NCI-H226 (cell line): ENCODE results near the gene CREB3L2.
"Not testable (repeated sequence)": the region's sequence is repeated elsewhere in the genome, so short reads cannot be mapped to it uniquely, and the experiment has no call there.

Source experiments
- DNase-seq: peaks from one replicate; pipeline ENCODE4 v3.0.0-alpha.2; 2015

The CREB3L2 gene

GRCh38 chr7:137867289-137867688 is 134.6 kb downstream of the CREB3L2 start:
- DNase-seq: no peak

- DNase-seq: no peak
Observed at GRCh38 chr7:137865764-137866163, 136.1 kb downstream of the CREB3L2 start.

DNA sequence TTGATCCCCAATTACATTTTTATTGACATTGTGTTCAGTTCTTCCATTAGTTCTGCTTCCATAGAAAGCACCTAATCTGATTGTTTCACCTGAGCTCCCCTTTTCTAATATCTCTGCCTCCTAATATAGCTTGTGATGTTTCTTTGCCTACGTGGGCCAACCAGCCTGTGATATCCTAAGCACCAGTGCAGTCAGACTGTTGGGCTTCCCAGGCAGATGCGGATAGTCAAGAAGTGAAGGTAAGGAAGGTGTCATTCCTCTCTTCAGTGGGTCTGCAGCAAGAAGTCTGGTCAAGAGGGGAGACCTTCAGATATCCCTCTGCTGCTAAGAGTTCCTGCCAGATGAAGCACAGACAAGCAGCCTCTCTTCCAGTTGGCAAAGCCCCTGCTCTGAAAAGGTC is 138.9 kb downstream of the CREB3L2 start:
- DNase-seq: no peak

DNA sequence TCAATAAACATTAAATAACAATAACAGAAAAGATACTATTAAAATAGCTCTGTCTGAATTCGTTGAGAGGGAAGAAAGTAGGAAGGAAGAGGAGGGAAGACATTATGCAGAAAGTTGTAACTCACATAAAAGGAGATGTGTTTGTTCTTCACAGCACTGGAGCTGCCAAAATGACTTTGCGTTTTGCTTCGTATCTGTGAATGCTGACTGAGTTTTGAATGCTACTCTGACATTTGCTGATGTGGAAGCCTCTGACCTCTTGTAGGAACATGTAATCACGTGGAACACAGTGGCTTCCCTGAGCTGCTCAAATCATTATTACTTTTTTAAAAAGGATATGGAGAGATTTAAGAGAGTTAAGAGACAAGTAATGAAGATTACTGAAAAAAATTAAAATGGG is 139.5 kb downstream of the CREB3L2 start:
- no peak for DNase-seq

DNA sequence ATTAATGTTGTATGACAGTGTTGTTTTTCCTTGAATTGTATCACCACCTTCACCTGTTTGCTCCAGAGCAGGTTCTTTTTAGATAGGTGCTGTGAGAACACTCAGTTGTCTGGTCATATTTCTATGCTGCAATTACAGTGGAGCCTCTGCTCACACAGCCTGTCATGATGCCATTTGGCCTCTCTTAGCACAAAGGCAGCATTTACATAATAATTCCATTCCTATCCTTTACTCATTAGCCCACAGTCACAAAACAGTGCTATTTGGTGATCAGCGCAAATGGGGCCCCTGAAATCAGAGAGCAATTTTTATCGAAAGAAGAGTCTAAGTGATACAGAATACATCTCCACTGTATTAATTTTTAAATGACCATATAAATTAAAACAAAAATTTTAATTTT is 141.3 kb downstream of the CREB3L2 start:
- DNase-seq: no peak

GRCh38 chr7:137853053-137853452 is 148.8 kb downstream of the CREB3L2 start:
- DNase-seq: no peak

DNA sequence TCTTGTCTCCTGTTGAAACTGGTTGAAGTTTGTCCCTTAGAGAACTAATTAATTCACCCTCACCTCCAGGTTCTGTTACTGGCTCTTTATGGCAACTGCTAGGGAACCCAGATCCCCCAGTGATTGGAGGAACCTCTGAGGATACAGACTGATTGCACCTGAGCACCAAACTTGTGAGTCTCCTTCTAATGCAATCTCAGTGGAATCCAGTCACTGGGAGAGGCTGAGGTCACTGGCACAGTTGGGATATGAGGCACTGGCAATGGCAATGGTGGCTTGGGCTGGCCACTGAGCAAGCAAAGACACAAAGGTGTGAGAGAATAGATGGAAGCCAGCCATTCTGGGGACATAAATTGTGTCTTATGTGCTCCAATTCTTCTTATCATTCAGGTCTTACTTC is 149.8 kb downstream of the CREB3L2 start:
- no peak for DNase-seq

DNA sequence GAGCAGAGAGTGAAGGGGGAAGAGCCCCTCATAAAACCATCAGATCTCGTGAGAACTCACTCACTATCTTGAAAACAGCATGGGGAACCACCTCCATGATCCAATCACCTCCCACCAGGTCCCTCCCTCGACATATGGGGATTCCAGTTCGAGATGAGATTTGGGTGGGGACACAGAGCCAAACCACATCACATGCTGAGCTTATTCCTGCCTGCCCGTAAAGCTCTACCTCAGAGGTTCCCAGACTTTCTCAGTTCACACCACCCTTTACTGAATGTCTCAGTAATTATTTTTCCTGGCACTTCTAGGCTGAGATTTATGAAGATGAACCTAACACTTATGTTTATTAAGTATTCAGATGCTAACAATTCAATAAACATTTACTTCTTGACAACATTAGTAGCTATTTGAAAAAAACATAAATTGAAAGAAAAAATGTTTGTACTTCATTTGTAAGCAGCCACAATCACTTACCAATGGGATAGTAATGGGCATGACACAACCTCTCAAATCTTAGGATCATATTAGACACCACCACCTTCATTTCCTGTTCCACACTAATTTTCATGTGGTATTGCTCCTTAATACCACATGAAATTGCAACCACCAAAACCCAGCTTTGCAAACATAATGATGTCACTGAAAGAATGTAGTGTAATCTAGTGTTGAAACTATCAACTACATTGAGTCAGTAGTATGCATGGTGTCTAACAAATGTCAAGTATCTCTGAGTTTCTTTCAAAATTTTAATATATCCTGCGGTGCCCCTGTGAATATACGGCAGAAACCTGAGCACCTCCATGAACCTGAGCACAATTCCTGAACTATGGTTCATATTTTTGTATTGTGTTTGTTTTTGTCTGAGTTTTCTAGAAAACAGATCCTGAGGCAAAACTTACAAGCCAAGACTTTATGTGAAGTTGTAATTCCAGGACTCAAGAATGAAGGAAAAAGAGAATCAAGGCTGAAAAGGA is 150.6 kb downstream of the CREB3L2 start:
- peak; percentile 9 for DNase-seq

DNA sequence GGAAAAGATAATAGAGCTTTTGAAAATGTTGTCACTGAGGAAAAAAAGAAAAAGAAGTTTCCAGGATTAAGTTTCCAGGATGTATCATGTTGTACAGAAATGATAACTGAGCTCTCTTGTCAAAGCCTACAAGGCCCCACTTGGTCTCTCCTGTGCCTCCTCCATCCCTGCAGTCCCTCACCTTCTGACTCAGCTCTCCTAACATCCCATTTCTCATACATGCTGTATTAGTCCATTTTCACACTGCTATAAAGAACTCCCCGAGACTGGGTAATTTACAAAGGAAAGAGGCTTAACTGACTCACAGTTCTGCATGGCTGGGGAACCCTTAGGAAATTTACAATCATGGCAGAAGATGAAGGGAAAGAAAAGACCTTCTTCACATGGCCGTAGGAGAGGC is 151.3 kb downstream of the CREB3L2 start:
- peak; percentile 31 for DNase-seq

DNA sequence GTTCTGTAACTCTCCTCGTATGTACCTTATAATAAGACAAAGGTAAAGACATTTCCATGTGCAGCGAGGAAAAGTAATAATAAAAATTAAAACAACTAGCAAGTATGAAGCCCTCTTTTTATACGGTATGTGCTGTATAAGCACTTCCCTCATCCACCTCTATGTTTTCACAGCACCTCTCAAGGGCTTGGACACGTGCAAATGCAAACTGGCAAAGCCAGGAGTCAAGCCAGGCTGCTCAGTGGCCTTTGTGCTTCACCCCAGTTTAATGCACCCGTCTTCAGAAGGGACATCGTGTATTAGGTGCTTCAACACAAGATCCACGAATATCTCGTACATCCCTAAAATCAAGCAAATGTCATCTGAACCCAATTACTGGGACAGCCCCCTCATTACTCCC is 153.8 kb downstream of the CREB3L2 start:
- DNase-seq: no peak

- no peak for DNase-seq
Observed at GRCh38 chr7:137847568-137848050, 154.3 kb downstream of the CREB3L2 start.

- no peak for DNase-seq
Observed at GRCh38 chr7:137846827-137847567, 154.9 kb downstream of the CREB3L2 start, which contains the start of gene DGKI. TSS of gene DGKI (minus strand) at chr7:137846974.

DNA sequence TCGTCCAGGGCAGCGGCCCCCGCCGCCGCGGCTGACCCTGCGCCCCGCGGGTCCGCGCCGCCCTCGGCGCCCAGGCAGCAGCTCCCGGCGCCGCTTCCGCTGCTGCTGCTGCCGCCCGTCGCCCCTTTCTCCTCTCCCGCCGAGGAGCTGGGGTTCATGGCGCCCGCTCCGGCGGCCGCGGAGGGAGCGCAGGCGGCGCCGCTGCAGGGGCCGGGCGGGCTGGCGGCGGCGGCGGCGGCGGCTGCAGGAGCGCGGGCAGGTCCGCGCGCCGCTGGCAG is 155.4 kb downstream of the CREB3L2 start:
- no peak for DNase-seq

DNA sequence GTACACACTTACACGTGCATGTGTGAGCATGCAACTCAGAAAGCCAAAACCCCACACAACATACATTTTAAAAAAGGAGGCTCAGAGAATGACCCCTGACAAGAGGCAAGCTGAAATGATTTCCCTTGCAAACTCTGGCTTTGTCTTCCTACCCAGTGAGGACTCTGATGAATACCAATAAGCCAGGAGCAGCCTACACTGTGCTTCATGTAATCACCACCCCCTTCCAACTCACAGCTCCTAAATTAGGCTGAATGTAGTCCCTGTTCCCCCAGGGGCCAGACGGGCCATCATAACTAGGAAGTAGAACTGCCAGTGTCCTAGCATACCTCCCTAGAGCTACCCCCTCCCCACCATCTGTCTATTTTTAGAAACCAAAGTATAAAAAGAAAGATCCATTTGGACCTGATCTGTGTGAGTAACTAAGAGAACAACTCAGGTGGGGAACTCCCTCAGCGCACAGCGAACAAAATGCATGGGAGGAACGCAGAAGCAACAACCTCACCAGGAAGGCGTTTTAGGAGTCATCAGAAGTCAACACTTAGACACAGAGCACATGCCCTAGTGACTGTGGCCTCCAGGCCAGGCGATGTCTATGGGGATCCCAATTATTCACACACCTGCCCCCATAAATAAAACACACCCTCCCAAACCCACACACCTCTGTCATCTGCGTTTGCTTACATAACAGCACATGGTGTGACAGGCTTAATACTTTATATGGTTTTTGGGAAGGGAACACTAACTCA is 157.0 kb downstream of the CREB3L2 start:
- no peak for DNase-seq

- DNase-seq: no peak
Observed at GRCh38 chr7:137839903-137840779, 161.7 kb downstream of the CREB3L2 start.

DNA sequence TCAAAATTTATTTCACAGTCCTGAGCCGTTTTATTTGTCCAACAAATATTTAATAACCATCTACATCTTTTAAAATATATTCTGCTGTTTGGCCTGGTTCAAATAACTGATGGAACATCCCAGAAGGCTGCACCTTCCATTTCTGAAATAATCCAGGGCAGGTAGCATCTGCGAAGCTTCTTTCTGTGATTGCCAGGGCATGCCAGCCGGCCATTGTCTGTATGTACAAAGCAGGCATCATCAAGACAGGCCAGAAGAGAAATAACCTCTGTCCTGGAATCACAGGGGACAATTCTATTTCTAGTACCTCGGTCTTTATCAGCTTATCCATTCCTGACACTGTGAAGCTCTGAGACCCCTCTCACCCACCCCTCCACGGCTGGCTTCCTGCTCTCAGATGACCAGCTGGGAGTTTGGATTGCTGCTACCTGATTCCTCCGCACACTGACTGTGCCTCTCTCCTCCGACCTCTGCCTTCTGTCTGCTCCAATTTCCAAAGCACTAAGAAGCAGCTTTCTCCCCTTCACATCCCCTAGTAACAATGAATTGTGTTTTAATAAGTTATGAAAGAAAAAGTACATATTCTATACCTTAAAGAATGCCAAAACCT is 163.1 kb downstream of the CREB3L2 start:
- DNase-seq: no peak

DNA sequence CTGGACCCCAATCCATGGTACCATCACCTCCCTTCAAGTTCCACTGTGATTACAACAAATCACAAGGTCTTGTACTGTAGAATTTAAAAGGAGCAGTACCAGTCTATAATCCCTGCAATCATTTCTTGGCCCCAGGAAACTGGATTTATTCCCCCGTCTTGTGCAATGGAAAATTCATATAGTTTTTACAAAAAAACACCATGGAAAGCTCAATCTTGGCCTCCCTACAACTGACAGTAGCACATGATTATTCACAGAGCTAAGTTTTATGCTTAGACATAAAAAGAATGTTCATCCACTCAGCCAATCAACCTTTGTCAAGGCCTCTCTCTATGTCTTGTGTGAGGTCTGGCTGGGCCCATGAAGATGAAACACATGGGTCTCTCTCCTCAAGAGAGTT is 165.3 kb downstream of the CREB3L2 start:
- DNase-seq: no peak

DNA sequence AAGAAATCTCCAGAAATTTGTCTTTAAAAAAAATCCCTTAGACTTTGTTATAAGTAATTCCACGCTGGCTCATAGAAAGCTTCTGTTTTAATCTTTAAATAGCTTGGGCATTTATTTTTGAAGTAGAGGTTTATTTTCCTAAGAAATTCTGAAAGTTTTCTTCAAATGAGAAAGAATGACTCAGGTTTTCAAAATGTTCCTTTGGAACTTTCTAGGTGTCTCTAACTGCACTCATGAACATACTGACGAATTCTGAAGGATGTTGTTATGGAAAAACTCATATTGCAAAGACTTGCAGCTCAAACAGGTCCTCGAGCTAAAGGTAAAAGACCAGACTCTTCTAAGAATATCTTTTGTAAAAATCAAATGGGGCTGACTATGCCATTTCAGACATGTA is 165.8 kb downstream of the CREB3L2 start:
- DNase-seq: no peak

- no peak for DNase-seq
Observed at GRCh38 chr7:137835486-137836112, 166.3 kb downstream of the CREB3L2 start.

DNA sequence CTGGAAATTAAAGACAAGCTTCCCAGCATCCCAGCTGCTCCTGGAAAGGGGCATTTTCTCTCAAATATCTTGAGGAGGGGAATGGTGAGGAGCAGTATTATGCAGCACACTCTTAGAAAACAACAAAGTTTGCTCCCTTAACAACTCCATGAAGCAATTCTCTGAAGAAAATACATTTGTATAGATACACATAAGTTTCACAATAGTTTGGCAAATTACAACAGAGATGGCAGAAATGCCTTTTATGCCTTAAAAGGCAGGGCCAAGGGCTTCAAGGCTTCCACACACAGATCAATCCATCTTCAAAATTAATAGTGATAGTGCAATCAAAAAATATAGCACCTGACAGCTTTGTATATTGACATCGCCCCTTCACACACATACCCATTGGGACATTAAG is 167.3 kb downstream of the CREB3L2 start:
- DNase-seq: no peak

DNA sequence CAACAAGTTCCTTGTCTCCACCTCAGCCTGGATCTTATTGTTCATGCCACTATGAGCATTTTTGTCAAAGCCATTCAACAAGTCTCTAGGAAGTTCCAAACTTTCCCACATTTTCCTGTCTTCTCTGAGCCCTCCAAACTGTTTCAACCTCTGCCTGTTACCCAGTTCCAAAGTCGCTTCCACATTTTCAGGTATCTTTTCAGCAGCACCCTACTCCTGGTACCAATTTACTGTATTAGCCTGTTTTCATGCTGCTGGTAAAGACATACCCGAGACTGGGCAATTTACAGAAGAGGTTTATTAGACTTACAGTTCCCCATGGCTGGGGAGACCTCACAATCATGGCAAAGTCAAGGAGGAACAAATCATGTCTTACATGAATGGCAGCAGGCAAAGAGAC is 168.9 kb downstream of the CREB3L2 start:
- DNase-seq: not testable (repeated sequence)
